Activated CD4-positive, CD25-positive, alpha-beta regulatory T cell treated with anti-CD3 and anti-CD28 coated beads, Interleukin-2, amount 50 U/mL, for 72 hours (primary cell): ENCODE results near the gene RDX.
"Not testable (repeated sequence)": the region's sequence is repeated elsewhere in the genome, so short reads cannot be mapped to it uniquely, and the experiment has no call there.

ENCODE experiments used
- DNase-seq: peaks from one replicate; pipeline ENCODE4 v3.0.0; 2021

The RDX gene

DNA sequence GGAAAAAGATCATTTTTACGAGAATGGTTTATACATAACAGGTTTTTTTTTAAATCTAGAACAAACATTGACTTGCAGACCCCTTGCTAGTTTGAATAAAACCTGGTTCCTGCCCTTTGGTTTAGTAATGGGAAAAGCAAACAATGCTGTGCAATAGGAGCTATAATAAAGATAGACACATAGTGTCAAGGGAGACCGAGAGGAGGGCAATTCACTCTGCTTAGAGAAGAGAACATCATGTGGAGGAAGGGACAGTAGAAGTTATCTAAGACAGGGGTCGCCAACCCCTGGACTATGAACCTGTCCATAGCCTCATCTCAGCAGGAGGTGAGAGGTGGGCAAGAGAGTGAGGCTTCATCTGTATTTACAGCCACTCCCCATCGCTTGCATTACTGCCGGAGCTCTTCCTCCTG, 7.0 kb upstream of the RDX start:
- DNase-seq: no peak

DNA sequence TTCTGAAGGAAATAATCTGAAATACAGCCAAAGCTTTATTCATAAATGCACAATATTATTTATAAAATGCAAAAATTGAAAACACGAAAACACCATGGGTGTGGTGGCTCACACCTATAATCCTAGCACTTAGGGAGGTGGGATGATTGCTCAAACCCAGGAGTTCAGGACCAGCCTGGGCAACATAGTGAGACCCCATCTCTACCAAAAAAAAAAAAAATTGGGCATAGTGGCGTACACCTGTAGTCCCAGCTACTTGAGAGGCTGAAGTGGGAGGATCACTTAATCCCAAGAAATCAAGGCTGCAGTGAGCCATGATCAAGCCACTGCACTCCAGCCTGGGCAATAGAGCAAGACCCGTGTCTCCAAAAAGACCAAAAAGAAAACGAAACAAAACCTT, 5.2 kb upstream of the RDX start:
- DNase-seq: no peak

DNA sequence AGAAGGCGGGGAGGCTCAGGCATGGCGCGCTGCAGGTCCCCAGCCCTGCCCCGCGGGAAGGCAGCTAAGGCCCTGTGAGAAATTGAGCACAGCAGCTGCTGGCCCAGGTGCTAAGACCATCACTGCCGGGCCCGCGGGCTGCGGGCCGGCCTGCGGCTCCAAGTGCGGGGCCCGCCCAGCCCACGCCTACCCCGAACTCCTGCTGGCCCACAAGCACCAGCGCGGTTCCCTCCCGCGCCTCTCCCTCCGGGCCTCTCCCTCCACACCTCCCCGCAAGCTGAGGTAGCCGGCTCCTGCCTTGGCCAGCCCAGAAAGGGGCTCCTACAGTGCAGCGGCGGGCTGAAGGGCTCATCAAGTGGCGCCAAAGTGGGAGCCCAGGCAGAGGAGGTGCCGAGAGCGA, 4.6 kb upstream of the RDX start:
- no peak for DNase-seq

DNA sequence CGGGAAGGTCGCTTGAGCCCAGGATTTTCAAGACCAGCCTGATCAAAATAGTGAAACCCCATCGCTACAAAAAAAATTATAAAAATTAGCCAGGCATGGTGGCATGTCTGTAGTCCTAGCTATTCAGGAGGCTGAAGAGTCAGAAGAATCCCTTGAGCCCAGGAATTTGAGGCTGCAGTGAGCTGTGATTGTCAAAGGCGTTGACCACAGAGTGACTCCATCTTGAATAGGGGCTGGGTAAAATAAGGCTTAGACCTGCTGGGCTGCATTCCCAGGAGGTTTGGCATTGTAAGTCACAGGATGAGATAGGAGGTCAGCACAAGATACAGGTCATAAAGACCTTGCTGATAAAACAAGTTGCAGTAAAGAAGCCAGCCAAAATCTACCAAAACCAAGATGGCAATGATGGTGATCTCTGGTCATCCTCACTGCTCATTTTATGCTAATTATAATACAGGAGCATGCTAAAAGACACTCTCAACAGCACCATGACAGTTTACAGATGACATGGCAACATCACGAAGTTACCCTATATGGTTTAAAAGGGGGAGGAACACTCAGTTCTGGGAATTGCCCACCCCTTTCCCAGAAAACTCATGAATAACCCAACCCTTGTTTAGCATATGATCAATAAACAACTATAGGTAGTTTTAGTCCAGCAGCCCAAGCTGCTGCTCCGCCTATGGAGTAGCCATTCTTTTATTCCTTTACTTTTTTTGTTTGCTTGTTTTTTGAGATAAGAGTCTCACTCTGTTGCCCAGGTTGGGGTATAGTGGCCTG, 2.8 kb upstream of the RDX start:
- no peak for DNase-seq

DNA sequence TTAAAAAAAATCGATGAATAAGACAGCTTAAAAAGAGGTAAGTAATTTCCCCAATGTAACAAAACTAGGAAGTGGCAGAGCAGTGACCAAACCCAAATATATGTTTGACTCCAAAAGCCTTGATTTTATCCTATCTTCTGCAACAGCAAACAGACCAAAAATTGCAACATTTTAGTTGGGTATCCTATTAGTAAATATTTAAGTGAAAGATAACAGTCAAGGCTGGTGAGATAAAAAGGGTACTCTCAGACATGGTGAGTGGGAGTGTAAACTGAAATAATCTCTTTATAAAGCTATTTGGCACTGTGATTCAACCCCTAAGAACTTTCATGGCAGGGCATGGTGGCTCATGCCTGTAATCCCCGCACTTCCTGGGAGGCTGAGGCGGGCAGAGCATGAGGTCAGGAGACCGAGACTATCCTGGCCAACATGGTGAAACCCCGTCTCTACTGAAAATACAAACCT, 1.9 kb upstream of the RDX start:
- DNase-seq: no peak

DNA sequence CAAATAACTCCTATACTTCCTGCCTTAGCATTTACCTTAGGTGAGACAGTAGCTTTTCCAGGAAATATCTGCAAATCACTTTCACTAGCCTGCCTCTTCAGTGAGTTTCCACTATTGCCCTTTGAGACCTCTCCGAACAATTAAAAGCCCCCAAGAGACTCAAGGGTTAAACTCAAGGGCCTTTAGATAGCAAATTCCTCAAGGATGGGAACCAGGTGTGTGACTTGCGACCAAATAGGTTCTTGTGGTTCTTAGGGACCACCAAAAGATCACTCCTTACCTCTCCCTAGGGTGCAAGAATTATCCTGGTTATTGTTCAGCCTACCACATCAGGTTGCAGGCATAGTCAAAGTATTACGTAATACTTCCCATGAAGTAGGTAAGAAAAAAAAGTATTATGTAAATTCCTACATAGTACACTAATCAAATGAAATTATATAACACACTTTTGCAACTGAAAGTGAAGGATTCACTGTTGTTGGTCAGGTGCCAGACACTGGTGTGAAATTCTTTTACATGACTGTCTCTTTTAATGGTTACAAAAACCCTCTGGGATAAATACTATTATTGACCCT, 1.4 kb upstream of the RDX start:
- no peak for DNase-seq

DNA sequence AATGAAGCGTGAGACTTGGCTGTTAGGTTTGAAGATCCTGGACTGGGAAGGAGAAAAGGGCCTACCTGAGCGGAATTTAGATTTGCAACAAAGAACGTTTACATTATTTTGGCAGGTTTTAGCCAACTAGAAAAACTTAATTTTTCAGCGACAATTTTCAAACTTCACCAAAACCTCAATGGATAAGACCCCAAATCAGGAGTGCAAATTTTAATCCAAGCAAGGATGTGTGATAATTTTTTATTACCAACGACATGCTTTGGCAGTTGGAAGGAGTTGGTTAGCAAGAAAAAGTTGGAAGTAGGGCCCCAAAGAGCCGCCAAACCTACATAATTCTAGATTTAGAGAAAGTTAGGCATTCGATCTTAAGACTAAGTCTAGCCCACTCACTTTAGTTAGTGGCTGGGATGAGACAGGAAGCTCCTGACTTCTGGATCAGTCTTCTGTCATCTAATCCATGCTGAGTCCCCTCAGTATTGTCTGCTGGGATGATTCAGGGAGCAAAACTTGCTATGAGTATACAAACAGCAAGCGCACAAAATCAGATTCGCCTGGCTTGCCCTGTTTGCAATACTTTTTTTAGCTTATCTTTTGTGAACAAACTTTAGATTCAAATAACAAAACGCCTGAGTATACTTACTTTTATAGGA, 787 bp upstream of the RDX start:
- no peak for DNase-seq

DNA sequence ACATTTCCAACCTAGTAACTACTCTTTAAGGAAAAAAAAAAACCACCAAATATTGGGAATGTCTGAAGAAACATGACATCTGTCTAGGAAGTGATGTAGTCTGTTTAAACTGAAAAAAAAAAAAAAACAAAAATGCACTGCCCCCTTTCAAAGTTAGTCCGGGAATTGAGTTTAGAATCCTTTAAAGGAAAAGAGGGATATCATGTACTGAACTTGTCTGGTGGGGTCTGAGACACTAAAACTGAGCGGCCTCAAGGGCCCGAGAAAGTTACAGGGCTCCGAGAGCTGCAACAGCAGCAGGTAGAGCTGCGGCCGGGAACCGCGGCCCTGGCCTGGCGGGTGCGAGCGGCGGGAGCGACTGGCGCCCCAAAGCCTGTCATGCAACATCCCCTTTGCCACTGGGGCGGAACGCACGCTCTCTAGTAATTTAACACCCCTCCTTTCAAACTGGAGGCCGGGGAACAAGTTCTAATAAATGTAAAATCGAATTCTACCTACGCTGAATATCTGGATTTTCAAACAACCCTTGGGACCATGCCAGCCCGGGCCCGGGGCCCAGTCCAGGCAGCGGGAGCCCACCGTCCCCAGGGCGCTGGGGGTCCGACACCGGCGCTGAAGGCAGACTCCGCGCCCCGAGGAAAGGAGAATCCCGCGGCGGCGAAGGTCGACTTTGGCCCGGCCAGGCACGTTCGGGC, 736 bp downstream of the RDX start:
- peak; percentile 65 for DNase-seq

DNA sequence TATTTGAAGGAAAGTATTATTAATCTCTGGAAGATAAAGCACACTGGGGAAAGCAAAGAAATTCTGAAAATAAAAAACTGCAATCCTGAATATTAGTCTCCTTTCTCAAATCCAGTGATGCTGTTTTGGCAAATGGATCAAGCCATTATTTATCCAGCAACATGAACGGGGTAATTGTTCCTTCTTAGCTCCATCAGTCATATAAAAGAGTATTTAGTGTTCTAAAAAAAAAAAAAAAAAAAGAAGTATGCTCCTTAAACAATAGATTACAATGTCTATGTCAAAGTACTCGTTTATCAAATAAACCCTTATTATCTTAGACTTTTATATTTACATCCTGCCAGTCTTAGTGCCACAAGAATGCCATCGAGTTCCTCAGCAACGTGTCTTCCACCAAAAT, 1.3 kb downstream of the RDX start:
- DNase-seq: no peak

DNA sequence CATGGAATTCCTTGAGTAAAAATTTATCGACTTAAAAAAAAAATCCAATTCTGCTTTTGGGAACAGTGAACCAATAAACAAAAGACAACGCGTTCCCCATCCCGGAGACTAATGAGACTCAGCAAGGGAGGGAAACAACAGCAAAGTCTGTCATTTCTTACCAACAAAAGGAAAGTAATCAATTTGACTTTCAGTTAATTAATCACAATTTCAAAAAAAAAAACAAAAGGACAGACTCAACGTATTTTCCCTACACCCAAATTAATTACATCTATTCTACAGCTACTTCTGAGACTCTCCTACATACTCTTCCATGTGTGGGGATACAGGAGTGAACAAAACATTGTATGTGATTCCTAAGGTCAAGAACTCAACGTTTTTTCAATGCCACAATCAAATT, 1.9 kb downstream of the RDX start:
- no peak for DNase-seq

DNA sequence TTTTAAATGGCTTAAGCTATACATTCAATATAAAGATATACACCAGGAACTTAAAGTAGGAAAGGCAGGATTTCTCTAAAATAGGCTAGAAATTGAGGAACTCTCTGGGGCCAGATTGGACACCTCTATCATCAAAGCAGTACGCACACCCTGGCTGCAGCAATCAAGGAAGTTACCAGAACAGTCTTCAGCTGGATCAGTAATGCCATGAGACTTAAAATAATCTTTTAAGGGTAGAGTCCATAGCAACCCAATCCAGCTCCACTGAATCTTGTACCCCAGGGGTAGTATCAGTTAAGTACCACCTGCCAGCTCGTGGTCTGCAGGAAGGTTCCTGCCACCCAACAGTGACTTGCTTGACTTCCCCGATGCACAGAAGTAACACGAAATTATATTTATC, 3.0 kb downstream of the RDX start:
- DNase-seq: no peak

DNA sequence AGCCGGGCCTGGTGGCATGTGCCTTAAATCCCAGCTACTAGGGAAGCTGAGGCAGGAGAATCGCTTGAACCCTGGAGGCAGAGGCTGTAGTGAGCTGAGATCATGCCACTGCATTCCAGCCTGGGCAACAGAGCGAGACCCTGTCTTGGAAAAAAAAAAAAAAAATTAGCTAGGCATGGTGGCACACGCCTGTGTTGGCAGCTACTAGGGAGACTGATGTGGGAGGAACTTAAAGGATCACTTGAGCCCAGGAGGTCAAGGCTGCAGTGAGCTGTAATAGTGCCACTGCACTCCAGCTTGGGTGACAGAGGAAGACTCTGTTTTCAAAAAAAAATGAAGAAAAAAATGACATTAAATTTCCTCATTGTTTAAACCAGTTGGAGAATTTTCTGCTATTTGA, 4.3 kb downstream of the RDX start:
- DNase-seq: not testable (repeated sequence)

DNA sequence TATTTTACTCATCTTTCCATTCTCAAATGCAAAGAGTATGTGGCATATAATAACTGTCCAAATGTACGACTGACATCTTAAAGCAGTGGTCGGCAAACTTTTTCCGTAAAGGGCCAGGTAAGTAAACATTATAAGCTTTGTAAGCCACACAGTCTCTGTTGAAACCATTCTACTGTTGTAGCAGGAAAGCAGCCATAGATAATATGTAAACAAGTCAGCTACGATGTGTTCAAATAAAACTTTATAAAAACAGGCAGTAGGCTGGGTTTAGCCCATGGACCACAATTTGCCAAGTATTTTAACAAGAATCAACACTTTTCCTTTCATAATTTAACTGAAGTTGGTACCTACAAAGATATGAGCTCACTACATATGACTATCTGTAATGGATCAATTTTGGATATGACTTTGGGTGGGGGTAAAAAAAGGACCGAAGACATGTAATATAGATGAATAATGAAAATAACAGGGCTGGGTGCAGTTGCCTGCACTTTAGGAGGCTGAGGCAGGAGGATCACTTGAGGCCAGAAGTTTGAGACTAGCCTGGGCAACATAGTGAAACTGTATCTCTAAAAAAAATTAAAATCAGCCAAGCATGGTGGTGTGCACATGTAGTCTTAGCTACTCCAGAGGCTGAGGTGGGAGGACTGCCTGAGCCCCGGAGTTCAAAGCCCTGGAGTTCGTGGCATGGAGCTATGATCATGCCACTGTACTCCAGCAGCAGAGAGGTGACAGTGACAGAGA, 5.7 kb downstream of the RDX start:
- no peak for DNase-seq

DNA sequence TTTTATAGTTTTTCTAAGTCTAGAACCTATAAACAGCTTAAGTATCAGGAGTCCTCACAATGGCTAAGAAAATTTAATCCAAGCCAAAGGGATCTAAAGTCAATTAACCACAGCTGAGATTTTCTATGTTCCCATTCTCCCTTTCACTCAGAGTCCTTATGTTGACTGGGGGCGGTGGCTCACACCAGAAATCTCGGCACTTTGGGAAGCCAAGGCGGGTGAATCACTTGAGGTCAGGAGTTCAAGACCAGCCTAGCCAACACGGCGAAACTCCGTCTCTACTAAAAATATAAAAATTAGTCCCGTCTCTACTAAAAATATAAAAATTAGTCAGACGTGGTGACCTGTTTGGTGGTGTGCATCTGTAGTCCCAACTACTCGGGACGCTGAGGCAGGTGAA, 6.9 kb downstream of the RDX start:
- no peak for DNase-seq

DNA sequence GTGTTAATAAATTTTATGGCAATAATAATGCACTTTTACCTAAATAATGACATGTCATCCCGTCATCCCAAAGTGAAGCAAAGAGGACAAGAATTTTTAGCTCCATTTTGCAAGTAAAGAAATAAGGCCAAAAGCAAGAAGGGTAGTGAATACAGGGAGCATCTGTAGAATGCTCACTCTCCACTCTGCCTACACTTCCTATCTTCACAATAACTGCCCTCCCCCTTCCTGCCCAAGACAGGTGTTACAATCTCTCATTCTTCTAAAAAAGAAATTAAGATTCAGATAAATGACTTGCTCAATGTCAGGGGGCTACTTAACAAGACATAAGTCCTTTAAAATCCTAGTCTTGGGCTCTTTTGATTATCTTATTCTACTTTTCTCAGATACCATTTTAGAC, 8.9 kb downstream of the RDX start:
- no peak for DNase-seq

DNA sequence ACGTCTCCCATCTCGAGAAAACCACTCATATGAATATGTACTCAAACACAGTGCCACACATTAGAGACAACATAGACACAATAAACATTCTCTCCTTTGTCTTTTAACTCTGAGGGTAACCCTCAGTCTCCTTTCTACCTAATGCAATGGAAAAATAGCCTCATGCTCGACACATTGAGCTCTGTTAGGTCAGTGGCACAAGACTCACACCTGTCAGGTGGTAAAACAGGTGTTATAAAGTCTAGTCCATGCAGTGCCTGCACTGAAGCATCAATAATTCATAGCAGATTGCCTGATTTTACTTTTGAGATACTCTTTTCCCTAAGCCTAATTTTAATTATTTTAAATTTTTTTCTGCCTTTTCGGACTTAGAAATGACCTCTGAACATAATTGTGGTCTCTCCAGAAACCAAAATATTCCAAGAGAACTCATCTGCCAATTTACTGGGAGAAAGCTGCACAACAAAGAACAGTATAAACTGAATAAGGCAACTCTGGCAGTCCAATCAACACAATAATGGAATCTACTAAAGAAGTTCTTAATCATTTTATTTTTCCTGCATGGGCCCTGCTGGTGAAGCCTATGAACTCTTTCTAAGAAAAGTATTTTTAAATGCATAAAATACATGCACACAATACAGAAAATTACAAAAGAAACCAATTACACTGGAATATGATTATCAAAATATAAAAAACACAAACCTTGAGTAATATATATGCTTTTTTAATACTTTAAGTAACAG, 9.9 kb downstream of the RDX start:
- no peak for DNase-seq

DNA sequence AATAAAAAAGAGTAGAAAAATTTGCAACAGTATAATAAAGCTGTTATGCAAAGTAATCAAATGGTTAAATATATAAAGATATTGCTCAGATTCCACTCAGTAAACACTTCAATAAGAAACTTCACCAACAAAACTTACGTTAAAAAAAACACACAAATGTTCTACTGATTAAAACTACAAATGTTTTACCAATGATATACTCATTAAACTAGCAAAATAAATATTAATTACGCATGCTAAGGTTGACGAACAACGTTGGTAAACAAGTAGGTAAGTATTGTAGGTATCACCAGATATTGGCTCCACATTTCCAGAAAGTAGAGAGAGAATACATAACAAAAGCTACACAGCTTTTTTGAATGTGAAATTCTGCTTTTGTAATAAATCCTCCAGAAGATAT, 12.6 kb downstream of the RDX start:
- no peak for DNase-seq

DNA sequence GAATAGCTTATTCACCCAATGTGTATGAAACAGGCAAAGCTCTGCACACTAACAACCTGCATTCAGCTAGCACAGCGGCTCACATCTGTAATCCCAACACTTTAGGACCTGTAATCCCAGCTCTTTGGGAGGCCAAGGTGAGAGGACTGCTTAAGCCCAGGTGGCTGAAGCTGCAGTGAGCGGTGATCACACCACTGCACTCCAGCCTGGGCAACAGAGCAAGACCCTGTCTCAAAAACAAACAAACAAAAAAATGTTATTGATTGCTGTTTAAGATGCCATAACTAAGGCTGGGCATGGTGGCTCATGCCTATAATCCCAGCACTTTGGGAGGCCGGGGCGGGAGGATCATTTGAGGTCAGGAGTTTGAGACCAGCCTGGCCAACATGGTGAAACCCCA, 15.8 kb downstream of the RDX start:
- not testable (repeated sequence) for DNase-seq

DNA sequence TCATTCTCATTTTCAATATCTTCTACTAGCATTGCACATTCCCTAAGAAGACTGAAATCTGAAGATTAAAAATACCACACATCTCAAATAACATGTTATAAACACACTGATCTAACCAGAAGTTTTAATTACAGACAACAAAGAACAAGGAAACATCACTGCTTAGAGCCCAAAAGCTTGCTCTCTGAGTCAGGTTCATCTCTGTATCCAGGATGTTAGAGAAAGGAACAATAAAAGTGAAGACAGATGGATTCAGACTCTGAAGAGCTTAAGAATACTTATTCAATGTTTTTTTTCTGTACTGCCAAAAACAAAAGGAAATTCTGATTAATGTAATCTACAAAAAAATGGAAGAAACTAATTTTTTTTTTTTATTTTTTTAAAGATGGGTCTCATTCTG, 16.5 kb downstream of the RDX start:
- no peak for DNase-seq

DNA sequence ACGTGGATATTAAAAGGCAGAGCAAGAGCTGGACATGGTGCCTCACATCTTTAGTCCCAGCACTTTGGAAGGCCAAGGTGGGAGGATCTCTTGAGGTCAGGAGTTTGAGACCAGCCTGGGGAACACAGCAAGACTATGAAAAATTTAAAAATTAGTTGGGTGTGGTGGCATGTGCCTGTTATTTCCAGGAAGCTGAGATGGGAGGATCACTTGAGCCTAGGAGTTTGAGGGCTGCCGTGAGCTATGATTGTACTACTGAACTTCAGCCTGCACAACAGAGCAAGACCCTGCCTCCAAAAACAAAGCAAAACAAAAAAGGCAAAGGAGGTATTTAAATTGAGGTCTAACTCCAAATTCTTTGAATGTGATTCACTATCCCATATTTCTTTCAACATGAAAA, 23.5 kb downstream of the RDX start:
- DNase-seq: no peak

DNA sequence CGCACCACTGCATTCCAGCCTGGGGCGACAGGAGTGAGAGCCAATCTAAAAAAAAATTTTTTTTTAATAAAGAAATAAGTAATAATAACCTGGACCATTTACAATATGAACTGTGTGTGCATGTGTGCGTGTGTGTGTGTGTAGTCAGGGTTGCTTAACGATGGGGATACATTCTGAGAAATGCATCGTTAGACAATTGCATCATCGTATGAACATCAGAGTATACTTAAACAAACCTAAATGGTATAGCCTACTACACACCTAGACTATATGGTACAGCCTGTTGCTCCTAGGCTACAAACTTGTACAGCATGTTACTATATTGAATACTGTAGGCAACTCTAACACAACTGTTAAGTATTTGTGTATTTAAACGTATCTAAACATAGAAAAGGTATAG, 26.4 kb downstream of the RDX start:
- no peak for DNase-seq

DNA sequence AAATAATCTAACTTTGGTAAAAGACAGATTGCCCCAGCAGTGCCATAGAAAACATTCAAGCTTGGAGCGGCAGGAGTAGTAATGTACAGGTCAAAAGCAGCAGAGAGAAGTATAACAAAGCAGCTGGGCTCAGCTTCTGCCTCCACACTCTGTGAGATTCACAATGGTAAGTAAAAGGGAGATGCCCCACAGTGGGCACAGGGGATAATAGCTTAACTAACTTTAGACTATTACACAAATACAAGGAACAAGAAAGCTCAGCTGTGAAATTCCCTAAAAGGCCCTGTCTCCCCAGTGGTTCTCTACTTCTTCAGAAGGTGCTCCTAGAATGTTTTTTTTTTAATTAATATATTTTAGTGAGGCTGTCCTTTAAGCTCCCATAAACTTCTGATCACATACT, 28.0 kb downstream of the RDX start:
- no peak for DNase-seq

DNA sequence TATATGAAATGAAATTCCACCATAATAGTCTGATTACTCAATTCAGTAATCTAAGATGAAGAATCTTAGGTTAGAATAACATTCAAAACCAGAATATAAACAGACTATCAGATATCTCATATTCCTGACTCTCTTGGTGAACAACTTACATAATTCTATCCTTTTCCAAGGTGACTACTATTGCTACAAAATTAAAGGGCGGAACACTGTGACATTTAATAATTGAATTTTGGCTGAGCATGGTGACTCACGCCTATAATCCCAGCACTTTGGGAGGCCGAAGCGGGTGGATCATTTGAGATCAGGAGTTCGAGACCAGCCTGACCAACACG, 34.4 kb downstream of the RDX start:
- DNase-seq: no peak
